ENCODE data around the gene ARAP1.
A peak's percentile ranks its signal among the peaks of the same experiment; 100 is the strongest.

The ARAP1 gene

GRCh38 chr11:72752088-72752914 is at the start of gene ARAP1:
Gene ARAP1 (minus strand): TSS chr11:72752408. CDS start chr11:72727128, 25,280 bp downstream.
- H2AFZ ChIP-seq (ENCODE audit: low read length), result peak within 1 kb of the TSS; percentile 95
- TF ChIP-seq EZH2 (optimal IDR thresholded peaks at IDR 0.05; ENCODE audit: low read depth, low read length) (no peak), EZH2phosphoT487 (IDR thresholded peaks at IDR 0.05; ENCODE audit: low read length) (no peak)
- TF ChIP-seq, protein P1, sequence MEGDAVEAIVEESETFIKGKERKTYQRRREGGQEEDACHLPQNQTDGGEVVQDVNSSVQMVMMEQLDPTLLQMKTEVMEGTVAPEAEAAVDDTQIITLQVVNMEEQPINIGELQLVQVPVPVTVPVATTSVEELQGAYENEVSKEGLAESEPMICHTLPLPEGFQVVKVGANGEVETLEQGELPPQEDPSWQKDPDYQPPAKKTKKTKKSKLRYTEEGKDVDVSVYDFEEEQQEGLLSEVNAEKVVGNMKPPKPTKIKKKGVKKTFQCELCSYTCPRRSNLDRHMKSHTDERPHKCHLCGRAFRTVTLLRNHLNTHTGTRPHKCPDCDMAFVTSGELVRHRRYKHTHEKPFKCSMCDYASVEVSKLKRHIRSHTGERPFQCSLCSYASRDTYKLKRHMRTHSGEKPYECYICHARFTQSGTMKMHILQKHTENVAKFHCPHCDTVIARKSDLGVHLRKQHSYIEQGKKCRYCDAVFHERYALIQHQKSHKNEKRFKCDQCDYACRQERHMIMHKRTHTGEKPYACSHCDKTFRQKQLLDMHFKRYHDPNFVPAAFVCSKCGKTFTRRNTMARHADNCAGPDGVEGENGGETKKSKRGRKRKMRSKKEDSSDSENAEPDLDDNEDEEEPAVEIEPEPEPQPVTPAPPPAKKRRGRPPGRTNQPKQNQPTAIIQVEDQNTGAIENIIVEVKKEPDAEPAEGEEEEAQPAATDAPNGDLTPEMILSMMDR (IDR thresholded peaks at IDR 0.05; ENCODE audit: low read length), result no peak; the same call in 1 of the 2 replicates
- no peaks in the 10 kb centered on the region for H3K36me3 ChIP-seq (replicated peaks; ENCODE audit: insufficient read depth, low read length)
- DNase-seq, result peak; percentile 68
- peak within 1 kb of the TSS; percentile 96 for H3K4me2 ChIP-seq (ENCODE audit: low read depth, low read length)
- H3K9ac ChIP-seq (ENCODE audit: low read length), result peak within 1 kb of the TSS; percentile 74
- no peaks in the 10 kb centered on the region for H3K27me3 ChIP-seq (replicated peaks; ENCODE audit: insufficient read depth, low read length)
- no peaks in the 10 kb centered on the region for H4K20me1 ChIP-seq (ENCODE audit: insufficient read depth, low read length)
- no peak within 1 kb of the TSS for H3K27ac ChIP-seq (ENCODE audit: low read length)
- peak within 1 kb of the TSS; percentile 92 for H3K4me3 ChIP-seq (ENCODE audit: low read length)
- no peaks in the 10 kb centered on the region for H3F3A ChIP-seq (ENCODE audit: insufficient read depth, low read length)
- no peaks in the 10 kb centered on the region for H3K9me3 ChIP-seq (replicated peaks; ENCODE audit: insufficient read depth, low read length)
- peaks cover 13% of the 10 kb centered on the region for H3K79me2 ChIP-seq (ENCODE audit: low read length)
- peaks cover 5% of the 10 kb centered on the region for H3K4me1 ChIP-seq (ENCODE audit: low read length)
- no peaks in the 10 kb centered on the region for H3K9me2 ChIP-seq (replicated peaks; ENCODE audit: insufficient read depth, low read length)

- no peaks in the 10 kb centered on the region for H3K36me3 ChIP-seq (replicated peaks; ENCODE audit: insufficient read depth, low read length)
- no peak for DNase-seq
- no peaks in the 10 kb centered on the region for H3K9me2 ChIP-seq (replicated peaks; ENCODE audit: insufficient read depth, low read length)
- peaks cover 4% of the 10 kb centered on the region; the same call in 1 of the 2 replicates for H3K4me1 ChIP-seq (ENCODE audit: low read length)
- no peaks in the 10 kb centered on the region for H3K9me3 ChIP-seq (replicated peaks; ENCODE audit: insufficient read depth, low read length)
- no peak overlapping the region for H3K4me3 ChIP-seq (ENCODE audit: low read length)
- no peaks in the 10 kb centered on the region for H3K79me2 ChIP-seq (ENCODE audit: low read length)
- H3K9ac ChIP-seq (ENCODE audit: low read length), result no peak overlapping the region
- no peak overlapping the region for H3K4me2 ChIP-seq (ENCODE audit: low read depth, low read length)
- H3F3A ChIP-seq (ENCODE audit: insufficient read depth, low read length), result peaks cover 3% of the 10 kb centered on the region; the same call in 1 of the 2 replicates
- H4K20me1 ChIP-seq (ENCODE audit: insufficient read depth, low read length), result no peaks in the 10 kb centered on the region
- no peak overlapping the region for H3K27ac ChIP-seq (ENCODE audit: low read length)
- no peak overlapping the region for H2AFZ ChIP-seq (ENCODE audit: low read length)
- no peaks in the 10 kb centered on the region for H3K27me3 ChIP-seq (replicated peaks; ENCODE audit: insufficient read depth, low read length)
- TF ChIP-seq, protein P1 (IDR thresholded peaks at IDR 0.05; ENCODE audit: low read length), result no peak
- TF ChIP-seq EZH2phosphoT487 (IDR thresholded peaks at IDR 0.05; ENCODE audit: low read length) (no peak), EZH2 (optimal IDR thresholded peaks at IDR 0.05; ENCODE audit: low read depth, low read length) (no peak)
Measured at GRCh38 chr11:72799441-72799840, 47.2 kb upstream of the ARAP1 start.

DNA sequence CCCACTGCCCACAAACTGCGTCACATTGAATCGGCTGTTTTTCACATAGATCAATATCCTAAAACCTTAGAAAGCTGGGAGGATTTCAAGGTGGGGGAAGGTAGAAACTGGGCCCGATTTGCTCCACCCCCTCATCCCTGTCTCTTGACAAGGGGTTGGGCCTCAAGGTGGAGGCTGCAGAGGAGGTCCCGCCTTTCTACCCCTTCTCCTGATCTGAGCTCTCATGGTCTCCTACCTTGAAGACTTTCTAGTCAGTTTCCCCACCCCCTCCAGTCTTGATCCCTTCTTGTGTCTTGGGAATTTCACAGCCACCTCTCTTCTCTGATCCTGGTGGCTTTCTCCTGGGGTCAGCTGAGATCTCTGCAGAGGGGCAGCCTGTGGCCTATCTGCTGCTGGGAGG is 46.2 kb upstream of the ARAP1 start:
- Histone ChIP-seq H2AFZ (ENCODE audit: low read length) (no peak overlapping the region), H4K20me1 (ENCODE audit: insufficient read depth, low read length) (no peaks in the 10 kb centered on the region), H3K27me3 (replicated peaks; ENCODE audit: insufficient read depth, low read length) (no peaks in the 10 kb centered on the region), H3K9me2 (replicated peaks; ENCODE audit: insufficient read depth, low read length) (no peaks in the 10 kb centered on the region), H3K36me3 (replicated peaks; ENCODE audit: insufficient read depth, low read length) (no peaks in the 10 kb centered on the region), H3K79me2 (ENCODE audit: low read length) (no peaks in the 10 kb centered on the region), H3K4me2 (ENCODE audit: low read depth, low read length) (no peak overlapping the region), H3K27ac (ENCODE audit: low read length) (no peak overlapping the region), H3K9me3 (replicated peaks; ENCODE audit: insufficient read depth, low read length) (no peaks in the 10 kb centered on the region), H3K9ac (ENCODE audit: low read length) (no peak overlapping the region), H3K4me1 (ENCODE audit: low read length) (peaks cover 6% of the 10 kb centered on the region), H3K4me3 (ENCODE audit: low read length) (no peak overlapping the region), H3F3A (ENCODE audit: insufficient read depth, low read length) (0 out of 2 replicates have a peak, but pooled peaks cover 4% of the 10 kb centered on the region)
- TF ChIP-seq EZH2 (optimal IDR thresholded peaks at IDR 0.05; ENCODE audit: low read depth, low read length) (no peak), EZH2phosphoT487 (IDR thresholded peaks at IDR 0.05; ENCODE audit: low read length) (no peak)
- TF ChIP-seq, protein P1 (IDR thresholded peaks at IDR 0.05; ENCODE audit: low read length), result no peak
- no peak for DNase-seq
